K562 (cell line): ENCODE results near the gene PLEKHA7. TPM values are rescaled to one million over a fixed set of nuclear protein-coding genes. Genes with fewer than 3 reads are reported as not detected.

Experiments
- ATAC-seq: fragments of 200-7000 bp; cut with Tn5 transposase; 3 replicates; pipeline ENCODE4 v1.9.1; 2020; ENCODE audit warnings: moderate library complexity
- BruUV-seq: library from RNA; stranded (reverse); fragments of 400-500 nt; replicated peaks from 2 replicates; lab custom pipeline; 2021; lab: Mats Ljungman, UMichigan
- CTCF ChIA-PET: fragments of 300-600 bp; formaldehyde crosslinking; extraction: SDS; loops from one replicate; lab custom pipeline; 2021; ENCODE audit warnings: low intra/inter-chr PET ratio; lab: Yijun Ruan, JAX
- POLR2A ChIA-PET: fragments of 300-600, 350-650 bp; sonication (Branson Sonifier 250); formaldehyde crosslinking; extraction: SDS; loops from one replicate; lab custom pipeline; 2021; ENCODE audit warnings: antibody characterized with exemption, inconsistent platforms; lab: Yijun Ruan, JAX
- DNase-seq, 4 experiments: peaks; one replicate each; pipeline versions ENCODE4 v3.0.0 to v3.0.0-alpha.2; 2011 to 2018; ENCODE audit warnings: low spot score in 3 of 4, mixed read lengths in 3 of 4; ENCODE audit errors: extremely low read depth in 1 of 4
- FAIRE-seq: peaks from 2 replicates; lab custom pipeline; 2011; peaks lifted over from hg19 to GRCh38; lab: Jason Lieb, UNC
- H2AFZ ChIP-seq: 2 replicates; pipeline ENCODE4 v1.6.0; 2011; ENCODE audit warnings: low read depth, low read length, control low read depth, inconsistent platforms
- H3K27ac ChIP-seq: fragments of 200-600 bp; 3 replicates; pipeline ENCODE4 v1.8.0; 2011; ENCODE audit warnings: low read depth, mild to moderate bottlenecking, control low read depth, inconsistent platforms, low read length, moderate library complexity, mixed read lengths; ENCODE audit errors: extremely low read depth
- H3K27me3 ChIP-seq, 2 experiments: fragments of 300-600 bp in 1 of 2; 2 replicates in 1 of 2; 3 replicates in 1 of 2; pipeline versions ENCODE4 v1.6.0 to v1.8.0; 2011; ENCODE audit warnings: inconsistent platforms in 2 of 2, low read length in 2 of 2, mild to moderate bottlenecking in 1 of 2, mixed read lengths in 1 of 2, moderate library complexity in 1 of 2; ENCODE audit not compliant: control insufficient read depth in 2 of 2, insufficient read depth in 2 of 2
- H3K36me3 ChIP-seq: fragments of 300-600 bp; 3 replicates; pipeline ENCODE4 v1.8.0; 2011; ENCODE audit warnings: mild to moderate bottlenecking, low read length, inconsistent platforms; ENCODE audit not compliant: control insufficient read depth, insufficient read depth
- H3K4me1 ChIP-seq, 2 experiments: fragments of 200-600 bp in 1 of 2; replicated peaks in 1 of 2; 2 replicates in 1 of 2; 3 replicates in 1 of 2; pipeline versions ENCODE4 v1.5.1 to v1.8.0; 2011; ENCODE audit warnings: inconsistent platforms in 2 of 2, low read length in 2 of 2, mild to moderate bottlenecking in 1 of 2, mixed read lengths in 1 of 2, moderate library complexity in 1 of 2; ENCODE audit not compliant: control insufficient read depth in 2 of 2, insufficient read depth in 2 of 2
- H3K4me2 ChIP-seq: 2 replicates; pipeline ENCODE4 v1.6.1; 2011; ENCODE audit warnings: low read length, control low read depth, inconsistent platforms, mixed read lengths; ENCODE audit not compliant: insufficient read depth
- H3K4me3 ChIP-seq: fragments of 200-600 bp; sonication (generic), shearing (Covaris generic); 2 replicates; pipeline ENCODE4 v1.5.1; 2016; ENCODE audit warnings: control low read depth, inconsistent platforms
- H3K79me2 ChIP-seq: fragments of 200-600 bp; 3 replicates; pipeline ENCODE4 v1.8.0; 2011; ENCODE audit warnings: low read length, inconsistent platforms; ENCODE audit not compliant: control insufficient read depth, insufficient read depth
- H3K9ac ChIP-seq, 2 experiments: 2 replicates each; pipeline versions ENCODE4 v1.6.0 to v1.6.1; 2011; ENCODE audit warnings: low read depth in 2 of 2, low read length in 2 of 2, control low read depth in 1 of 2, inconsistent platforms in 1 of 2, mild to moderate bottlenecking in 1 of 2, mixed read lengths in 1 of 2; ENCODE audit not compliant: insufficient read depth in 1 of 2
- H3K9me1 ChIP-seq: one replicate; pipeline ENCODE4 v1.6.0; 2011; ENCODE audit warnings: inconsistent platforms, mild to moderate bottlenecking, low read length, moderate library complexity; ENCODE audit not compliant: control insufficient read depth, insufficient read depth
- H3K9me3 ChIP-seq: replicated peaks from 2 replicates; pipeline ENCODE4 v1.5.1; 2011; ENCODE audit warnings: low read depth, low read length, inconsistent platforms; ENCODE audit not compliant: control insufficient read depth, insufficient read depth
- H4K20me1 ChIP-seq: replicated peaks from 2 replicates; pipeline ENCODE4 v1.6.1; 2011; ENCODE audit warnings: low read length, inconsistent platforms, mixed read lengths; ENCODE audit not compliant: control insufficient read depth, insufficient read depth
- EWSR1 ChIP-seq: fragments of 450-650 bp; IDR thresholded peaks from 2 replicates; pipeline ENCODE4 v1.6.1; 2018; ENCODE audit warnings: borderline replicate concordance, mild to moderate bottlenecking, low read depth, moderate library complexity; ENCODE audit not compliant: partially characterized antibody
- FOS ChIP-seq: IDR thresholded peaks from 3 replicates; pipeline ENCODE4 v1.6.1; 2011; ENCODE audit not compliant: insufficient read length; ENCODE audit errors: extremely low read depth
- FOXO4 ChIP-seq: fragments of 450-650 bp; formaldehyde crosslinking; IDR thresholded peaks from 2 replicates; pipeline ENCODE4 v1.4.0; 2020; ENCODE audit warnings: mild to moderate bottlenecking, moderate library complexity
- HNRNPL ChIP-seq: fragments of 200-400 bp; formaldehyde crosslinking; IDR thresholded peaks from 2 replicates; pipeline ENCODE4 v1.6.1; 2017; ENCODE audit warnings: low read depth, mild to moderate bottlenecking, low read length
- IFI16 ChIP-seq: fragments of 250-450 bp; sonication (Bioruptor Pico); IDR thresholded peaks from 2 replicates; pipeline ENCODE4 v2.1.2; 2022; ENCODE audit warnings: mild to moderate bottlenecking, inconsistent platforms
- MBD1 ChIP-seq: fragments of 250-450 bp; sonication (Bioruptor Pico); IDR thresholded peaks from 2 replicates; pipeline ENCODE4 v1.8.0; 2022; ENCODE audit warnings: inconsistent platforms
- MTF1 ChIP-seq: fragments of 250-450 bp; sonication (Bioruptor Pico); IDR thresholded peaks from 2 replicates; pipeline ENCODE4 v1.9.0; 2021; ENCODE audit warnings: moderate library complexity, mild to moderate bottlenecking, inconsistent platforms, borderline replicate concordance
- NR3C1 ChIP-seq: sonication (generic); formaldehyde crosslinking; IDR thresholded peaks from 2 replicates; pipeline ENCODE4 v1.8.1; 2022; ENCODE audit warnings: missing genetic modification reagents
- TARDBP ChIP-seq: fragments of 450-650 bp; IDR thresholded peaks from 2 replicates; pipeline ENCODE4 v1.6.1; 2016
- TSC22D4 ChIP-seq: fragments of 450-650 bp; IDR thresholded peaks from 2 replicates; pipeline ENCODE4 v1.6.1; 2016; ENCODE audit warnings: missing genetic modification characterization, missing biosample characterization, control low read depth
- WGBS: fragments of 100-300 bp; shearing (Covaris generic); methylation state at CpG from one replicate; pipeline ENCODE4 v1.1.6; 2016; ENCODE audit warnings: low coverage, mixed read lengths; ENCODE audit not compliant: insufficient coverage; ENCODE audit errors: missing lambda C conversion rate; 5-methylcytosine and 5-hydroxymethylcytosine counted together
- in situ Hi-C: fragments of 300-500 bp; cut with MboI; formaldehyde crosslinking; loops from 4 replicates; pipeline ENCODE4 v1.15.0; 2018; ENCODE audit warnings: inconsistent platforms, mixed read lengths
- intact Hi-C: fragments of 100-400 bp; cut with micrococcal nuclease; formaldehyde crosslinking; loops from 2 replicates; pipeline ENCODE4 v1.14.2; 2022
- polyA plus RNA-seq, 8 experiments: library from polyadenylated mRNA; depleted of rRNA in 4 of 8; stranded (reverse) in 5 of 8; unstranded in 3 of 8; fragments of >200 nt; fragmentation: Nextera tagmentation in 2 of 8; fragmentation: Illumina TruSeq in 1 of 8; extraction: Ambion mirVana in 2 of 8; extraction: Trizol in 1 of 8; gene quantifications; 2 replicates each; pipeline versions ENCODE4 v1.2.1 to v1.2.3, GENCODE V29; 2011 to 2014; ENCODE audit warnings: inconsistent platforms in 1 of 8, missing spikeins in 1 of 8
- total RNA-seq, 7 experiments: library from RNA; depleted of rRNA in 6 of 7; stranded (reverse); fragments of >200 nt in 6 of 7; fragmentation: Illumina TruSeq in 2 of 7; extraction: Trizol in 2 of 7; gene quantifications; 2 replicates each; pipeline versions ENCODE4 v1.2.1 to v1.2.3, GENCODE V29; 2011 to 2021; ENCODE audit warnings: low replicate concordance in 1 of 7

The PLEKHA7 gene
- total and polyA plus RNA-seq, 9 of the 15 experiments (the other 6 are each of a cell fraction or from before 2014, with no cell fraction given) = 0.06 to 0.77 (median 0.20) TPM; not detected in 1

DNA sequence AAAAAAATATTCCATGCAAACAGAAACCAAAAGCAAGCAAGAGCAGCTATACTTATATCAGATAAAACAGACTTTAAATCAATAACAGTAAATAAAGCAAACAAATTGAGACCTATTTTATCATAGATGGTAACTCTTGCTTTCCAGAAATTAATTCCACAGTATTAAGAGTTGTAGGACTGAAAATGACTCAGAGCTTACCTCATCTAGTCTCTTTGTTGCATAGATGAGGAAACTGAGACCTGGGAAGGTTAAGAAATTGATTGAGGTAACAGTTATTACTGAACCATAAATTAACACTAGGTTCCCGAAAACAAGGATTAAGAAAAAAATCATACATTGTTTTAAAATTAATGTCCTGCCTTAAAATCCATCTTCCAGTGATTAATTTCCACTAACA, 123.8 kb downstream of the PLEKHA7 start:
- no TSS peak for BruUV-seq
- no peaks in the 10 kb centered on the region for H3K79me2 ChIP-seq
- no peaks in the 10 kb centered on the region for H3K4me1 ChIP-seq
- H3K4me3 ChIP-seq = no peak overlapping the region
- H3K9me3 ChIP-seq = no peaks in the 10 kb centered on the region
- in situ Hi-C loops (no loop called here), intact Hi-C loops (no loop called here)
- H3K36me3 ChIP-seq = no peaks in the 10 kb centered on the region
- ATAC-seq = no peak
- H2AFZ ChIP-seq = no peak overlapping the region
- H3K9me1 ChIP-seq = no peaks in the 10 kb centered on the region
- TF ChIP-seq EWSR1 = no peak
- TF ChIP-seq MTF1 (CRISPR knock-in tag) = no peak
- no peak for TF ChIP-seq IFI16
- TF ChIP-seq MBD1 (CRISPR knock-in tag) = no peak
- TF ChIP-seq FOXO4 = no peak
- no peak for TF ChIP-seq FOS
- no peak for TF ChIP-seq TARDBP
- TF ChIP-seq NR3C1 (CRISPR knock-in tag) = no peak
- TF ChIP-seq TSC22D4 = no peak
- TF ChIP-seq HNRNPL = no peak
- CTCF ChIA-PET = no interaction called here
- H4K20me1 ChIP-seq = no peaks in the 10 kb centered on the region
- 0% methylated on average over 1 of the region's 1 CpG for WGBS
- H3K27me3 ChIP-seq = peaks cover 4 to 12% of the 10 kb centered on the region in 2 experiments; a peak in 4 of 5 replicates
- FAIRE-seq = no peak
- DNase-seq = no peak
- H3K9ac ChIP-seq = no peak overlapping the region
- no peak overlapping the region for H3K27ac ChIP-seq
- no peak overlapping the region for H3K4me2 ChIP-seq
- POLR2A ChIA-PET = interaction anchor here (0.7 to 1.5 kb wide), 4 partner anchors 12 to 1159 kb away, joined by 3 to 4 read pairs (median 4); no protein-coding TSS in a partner anchor
